GM19397 (cell line): ENCODE results near the gene UPF2.

Source experiments
- ATAC-seq: cut with Tn5 transposase; IDR thresholded peaks from one replicate; pipeline ENCODE4 v1.9.1; 2021; ENCODE audit warnings: mild to moderate bottlenecking, moderate library complexity; ENCODE audit not compliant: unreplicated experiment

The UPF2 gene

GRCh38 chr10:11871466-11871865 is 171.1 kb downstream of the UPF2 start:
- no peak for ATAC-seq

GRCh38 chr10:11870900-11871400 is 171.7 kb downstream of the UPF2 start:
- no peak for ATAC-seq

GRCh38 chr10:11870461-11870780 is 172.2 kb downstream of the UPF2 start:
- no peak for ATAC-seq
